Measurements from ENCODE around the gene CBR4.

The CBR4 gene

GRCh38 chr4:169032883-169033645, 23.0 kb upstream of the CBR4 start:
- DNase-seq: no peak

DNA sequence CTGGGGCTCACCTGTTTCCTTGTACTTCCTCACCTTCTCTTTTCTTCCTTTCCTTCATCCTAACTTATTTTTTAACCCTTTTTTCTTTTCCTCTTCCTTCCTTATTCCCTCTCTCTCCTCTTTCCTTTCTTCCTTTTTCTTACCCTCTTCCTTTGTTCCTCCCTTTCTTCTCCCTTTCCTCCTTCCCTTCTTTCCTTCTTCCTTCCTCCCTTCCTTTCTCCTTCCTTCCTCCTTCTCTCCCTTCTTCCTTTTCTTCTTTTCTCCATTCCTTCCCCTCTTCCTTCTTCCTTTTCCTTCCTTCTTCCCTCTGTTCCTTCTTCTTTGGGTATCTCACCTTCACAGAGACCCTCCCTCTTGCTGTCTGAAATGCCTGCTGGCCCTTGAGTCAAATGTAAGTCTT, 22.1 kb upstream of the CBR4 start:
- no peak for DNase-seq

DNA sequence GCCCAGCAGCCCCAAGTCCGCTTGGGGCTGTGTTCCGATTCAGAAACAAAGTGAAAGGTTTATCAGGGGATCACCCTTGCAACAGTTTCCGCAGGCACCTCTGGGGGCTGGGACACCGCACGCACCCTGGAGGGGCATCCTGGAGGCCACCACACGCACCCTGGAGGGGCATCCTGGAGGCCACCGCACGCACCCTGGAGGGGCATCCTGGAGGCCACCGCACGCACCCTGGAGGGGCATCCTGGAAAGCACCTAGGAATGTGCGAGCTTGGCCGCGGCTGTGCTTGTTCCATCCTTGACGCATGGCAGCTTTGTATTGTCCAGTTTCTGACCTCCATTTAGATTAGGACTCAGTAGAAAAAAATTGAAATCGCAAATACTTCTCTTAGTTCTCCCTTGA, 21.3 kb upstream of the CBR4 start:
- DNase-seq: no peak

GRCh38 chr4:169030562-169030982, 20.5 kb upstream of the CBR4 start:
- no peak for DNase-seq

DNA sequence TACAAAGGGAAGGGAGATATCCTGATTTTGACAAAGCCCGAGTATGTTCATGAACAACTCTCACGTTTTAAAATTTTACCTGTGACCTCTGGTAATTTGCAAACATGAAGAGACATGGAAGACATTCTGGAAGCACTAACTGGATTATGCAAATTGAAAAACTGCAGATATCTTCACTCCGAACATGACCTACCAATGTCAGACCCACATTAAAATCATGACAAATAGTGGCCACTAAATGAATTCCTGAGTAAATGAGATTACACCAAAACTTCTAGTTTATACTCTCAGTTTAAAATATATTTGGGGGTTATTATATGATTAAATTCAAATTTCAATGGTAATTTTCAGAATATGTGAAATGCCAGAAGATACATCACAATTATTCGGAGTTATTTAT, 19.9 kb upstream of the CBR4 start:
- DNase-seq: no peak

DNA sequence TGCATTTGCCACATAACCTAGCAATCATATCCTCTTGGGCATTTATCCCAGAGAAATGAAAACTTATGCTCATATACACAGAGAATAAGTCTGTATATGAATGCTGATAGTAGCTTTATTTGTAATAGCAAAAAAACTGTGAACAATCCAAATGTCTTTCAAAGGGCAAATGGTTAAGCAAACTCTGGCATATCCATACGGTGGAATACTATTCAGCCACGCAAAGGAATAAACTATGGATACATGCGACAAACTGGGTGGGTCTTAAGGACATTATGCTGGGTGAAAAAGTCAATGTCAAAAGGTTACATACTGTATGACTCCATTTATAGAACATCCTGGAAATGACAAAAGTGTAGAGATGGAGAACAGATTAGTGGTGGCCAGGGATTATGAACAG, 17.6 kb upstream of the CBR4 start:
- no peak for DNase-seq

GRCh38 chr4:169025184-169025583, 15.1 kb upstream of the CBR4 start:
- DNase-seq: no peak

DNA sequence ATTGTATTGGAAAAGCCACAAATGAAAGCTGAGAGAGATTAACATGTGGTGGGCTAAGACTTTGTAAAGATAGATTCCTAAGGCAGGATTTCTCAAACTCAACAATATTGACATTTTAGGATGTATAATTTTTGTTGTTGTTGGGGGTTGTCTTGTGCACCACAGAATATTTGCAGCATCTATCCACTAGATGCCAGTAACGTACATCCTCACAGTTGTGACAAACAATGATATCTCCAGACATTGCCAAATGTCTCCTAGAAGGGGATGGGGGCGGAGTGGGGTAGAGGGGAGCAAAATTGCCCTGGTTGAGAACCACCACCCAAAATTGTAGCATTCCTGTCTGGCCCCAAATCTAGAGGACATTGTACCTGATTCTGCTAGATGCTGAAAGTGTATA, 14.7 kb upstream of the CBR4 start:
- DNase-seq: peak; percentile 5

DNA sequence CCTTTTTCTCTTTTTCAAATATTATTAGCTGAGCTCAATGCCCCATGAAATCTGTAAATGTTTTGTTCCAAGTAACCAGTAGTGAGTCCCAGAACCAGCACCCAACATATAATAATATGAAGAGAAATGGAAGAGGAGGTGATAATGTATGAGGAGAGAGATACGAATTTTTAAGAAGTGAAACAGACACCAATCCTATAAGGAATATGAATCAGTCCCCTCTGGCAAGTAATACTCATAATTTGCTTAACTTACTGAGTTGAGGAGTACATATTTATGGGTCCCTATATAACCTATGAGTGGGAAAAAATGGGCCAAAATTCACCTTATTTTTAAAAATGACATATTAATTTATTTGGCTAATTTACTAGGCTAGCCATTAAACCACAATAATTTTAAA, 8.4 kb upstream of the CBR4 start:
- DNase-seq: no peak

GRCh38 chr4:169017971-169018370, 7.9 kb upstream of the CBR4 start:
- DNase-seq: no peak

DNA sequence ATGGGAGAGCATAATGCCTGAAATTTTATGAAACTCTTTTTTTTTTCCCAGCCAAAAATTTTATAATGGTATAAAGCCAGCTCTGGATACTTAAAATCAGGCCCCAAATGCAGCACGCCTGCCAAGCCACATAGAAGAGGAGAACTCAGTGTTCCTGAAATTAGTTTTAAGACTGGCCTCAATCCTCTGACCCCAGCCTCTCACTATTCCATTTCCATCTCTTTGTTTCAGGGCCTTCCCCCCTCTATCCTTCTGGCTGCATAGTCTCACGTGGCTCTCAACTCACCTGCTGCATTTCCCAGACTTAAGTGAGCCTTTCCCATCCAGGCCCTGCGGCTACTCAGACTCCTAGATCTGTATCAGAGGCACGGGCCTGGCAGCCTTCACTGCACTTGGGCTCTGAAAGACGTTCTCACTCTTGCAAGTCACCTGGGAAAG, 5.2 kb upstream of the CBR4 start:
- DNase-seq: no peak

DNA sequence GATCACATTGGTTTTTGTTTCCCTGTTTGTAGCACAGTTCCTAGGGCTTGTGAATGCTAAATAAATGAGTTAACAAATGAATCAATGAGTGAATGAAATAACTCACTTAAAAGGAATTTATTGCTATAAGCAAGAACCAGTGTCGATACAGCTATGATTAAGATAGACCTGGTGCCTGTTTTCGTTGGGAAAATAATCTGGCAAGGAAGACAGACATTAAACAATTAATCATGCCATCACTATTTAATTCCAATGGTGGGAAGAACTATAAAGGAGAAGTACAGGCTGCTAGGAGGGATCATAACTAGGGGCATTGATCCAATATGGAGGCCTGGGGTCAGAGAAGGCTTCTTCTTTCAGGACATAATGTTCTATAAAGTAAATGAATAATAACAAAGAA, 4.5 kb upstream of the CBR4 start:
- DNase-seq: no peak

DNA sequence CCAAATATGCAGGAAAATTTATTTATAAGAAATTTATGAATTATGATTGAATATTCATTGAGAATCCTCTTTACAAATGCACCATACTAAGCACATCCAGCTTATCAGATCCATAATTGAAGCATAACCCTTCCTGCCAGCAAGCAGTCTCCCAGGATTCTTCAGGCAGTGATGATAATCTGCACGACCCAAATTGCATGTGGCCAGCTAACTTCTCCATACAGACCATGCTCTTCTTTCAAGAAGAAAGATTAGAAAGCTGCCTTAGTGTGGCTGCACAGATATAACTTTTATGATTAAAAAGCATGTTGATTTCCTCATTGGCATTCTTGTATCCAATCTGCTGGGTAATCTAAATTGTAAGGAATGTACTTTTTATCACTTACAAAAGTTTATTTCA, 3.3 kb upstream of the CBR4 start:
- no peak for DNase-seq

DNA sequence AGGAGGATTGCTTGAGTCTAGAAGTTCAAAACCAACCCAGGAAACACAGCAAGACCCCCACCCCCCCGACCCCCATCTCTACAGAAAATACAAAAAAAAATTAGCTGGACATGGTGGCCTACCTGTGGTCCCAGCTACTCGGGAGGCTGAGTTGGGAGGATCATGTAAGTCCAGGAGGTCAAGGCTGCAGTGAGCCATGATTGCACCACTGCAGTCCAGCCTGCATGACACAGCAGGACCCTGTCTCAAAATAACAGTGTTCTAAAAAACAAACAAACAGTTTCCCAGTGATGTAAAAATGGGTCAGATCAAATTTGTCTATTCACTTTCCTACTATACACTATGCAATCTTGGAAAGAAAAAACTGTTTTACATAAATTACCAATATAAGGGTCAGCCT, 2.0 kb upstream of the CBR4 start:
- no peak for DNase-seq

GRCh38 chr4:169009286-169010124, 550 bp downstream of the CBR4 start:
- DNase-seq: peak; percentile 54

DNA sequence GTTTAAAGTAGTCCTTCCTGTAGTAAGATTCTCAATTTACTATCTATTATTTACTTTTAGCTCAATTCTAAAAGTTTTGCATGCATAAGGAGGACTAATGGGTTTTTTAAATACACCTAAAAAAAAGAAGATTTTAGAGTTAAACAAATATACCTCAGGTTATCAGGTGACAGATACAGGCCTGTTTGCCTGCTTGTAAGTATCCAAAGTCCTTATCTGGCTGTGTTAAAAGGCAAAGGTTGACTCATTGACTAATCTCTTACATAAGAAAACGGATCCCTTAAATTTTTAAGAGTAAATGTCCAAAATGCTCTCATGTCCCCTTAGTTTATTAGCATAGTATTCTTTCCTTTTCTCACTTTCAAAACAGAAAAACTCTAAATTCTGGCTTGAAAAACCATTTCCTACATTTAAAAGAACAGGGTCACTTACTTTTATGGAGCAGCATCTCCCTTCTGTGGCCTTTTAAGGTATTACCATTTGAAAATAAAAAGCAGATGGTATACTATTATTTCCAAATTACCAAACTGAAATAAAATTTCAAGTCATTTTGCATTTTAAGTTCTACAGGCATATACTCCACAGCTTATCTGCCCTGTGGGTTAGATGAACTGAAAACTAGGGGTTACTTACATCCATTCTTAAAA, 4.5 kb downstream of the CBR4 start:
- no peak for DNase-seq

DNA sequence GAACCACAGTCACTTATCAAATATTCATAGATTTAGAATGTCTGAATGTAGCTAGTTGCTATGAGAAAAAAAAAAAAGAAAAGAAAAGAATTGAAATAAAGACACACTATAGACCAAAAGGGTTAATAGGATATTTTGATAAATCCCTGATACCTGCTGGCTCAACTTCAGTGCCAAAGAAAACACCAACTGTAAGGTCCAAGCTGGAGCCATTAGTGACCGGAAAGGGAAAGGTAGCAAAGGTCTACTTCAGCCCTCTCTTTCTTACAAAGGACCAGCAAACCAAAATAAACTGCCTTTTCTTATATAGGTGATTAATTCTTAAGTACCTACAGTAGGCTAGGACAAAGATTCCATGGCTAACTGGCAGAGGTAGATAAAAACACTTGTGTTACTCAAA, 9.7 kb downstream of the CBR4 start:
- DNase-seq: no peak

GRCh38 chr4:168999809-169000208, 10.2 kb downstream of the CBR4 start:
- no peak for DNase-seq

- DNase-seq: no peak
Observed at GRCh38 chr4:168998596-168998995, 11.5 kb downstream of the CBR4 start.

- DNase-seq: peak; percentile 24
Observed at GRCh38 chr4:168995537-168996295, 14.3 kb downstream of the CBR4 start.

- DNase-seq: no peak
Observed at GRCh38 chr4:168994958-168995357, 15.1 kb downstream of the CBR4 start.

DNA sequence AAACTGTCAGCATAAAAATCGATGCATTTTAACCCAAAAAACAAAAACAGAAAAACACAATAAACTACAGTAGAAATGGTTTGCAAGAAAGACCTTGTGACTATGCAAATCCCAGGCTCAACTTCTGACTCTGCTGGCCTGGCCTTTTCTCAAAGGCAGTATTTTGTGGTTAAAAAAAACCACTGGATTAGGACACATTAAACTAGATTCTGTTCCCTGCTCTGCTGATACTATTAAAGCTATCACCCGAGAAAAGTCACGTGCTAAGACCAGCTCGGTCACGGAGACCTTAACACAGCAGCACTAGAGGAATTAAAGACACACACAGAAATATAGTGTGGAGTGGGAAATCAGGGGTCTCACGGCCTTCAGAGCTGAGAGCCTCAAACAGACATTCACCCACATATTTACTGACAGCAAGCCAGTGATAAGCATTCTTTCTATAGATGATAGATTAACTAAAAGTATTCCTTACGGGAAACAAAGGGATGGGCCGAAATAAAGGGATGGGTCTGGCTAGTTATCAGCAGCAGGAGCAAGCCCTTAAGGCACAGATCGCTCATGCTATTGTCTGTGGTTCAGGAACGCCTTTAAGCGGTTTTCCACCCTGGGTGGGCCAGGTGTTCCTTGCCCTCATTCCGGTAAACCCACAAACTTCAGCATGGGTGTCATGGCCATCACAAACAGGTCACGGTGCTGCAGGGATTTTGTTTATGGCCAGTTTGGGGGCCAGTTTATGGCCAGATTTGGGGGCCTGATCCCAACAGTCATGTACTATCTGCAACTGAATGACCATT, 16.1 kb downstream of the CBR4 start:
- no peak for DNase-seq
